Mesenchymal stem cell (in vitro differentiated cells and primary cell): ENCODE measurements around the gene TMX3.

Experiments
- DNase-seq: peaks from one replicate; pipeline ENCODE4 v3.0.0-alpha.2; 2013
- H2AFZ ChIP-seq: one replicate; pipeline ENCODE4 v1.6.1; 2013; ENCODE audit warnings: low read depth, mild to moderate bottlenecking, control low read depth, inconsistent platforms, low read length, moderate library complexity
- H2AK5ac ChIP-seq: 2 replicates; pipeline ENCODE4 v1.6.1; 2013; ENCODE audit warnings: low read length, moderate library complexity, mild to moderate bottlenecking, inconsistent platforms; ENCODE audit not compliant: severe bottlenecking
- H2BK120ac ChIP-seq: one replicate; pipeline ENCODE4 v1.6.1; 2013; ENCODE audit warnings: low read depth, mild to moderate bottlenecking, inconsistent platforms, low read length, moderate library complexity
- H2BK12ac ChIP-seq, 2 experiments: one replicate each; pipeline ENCODE4 v1.6.1; 2013; ENCODE audit warnings: inconsistent platforms in 2 of 2, low read length in 2 of 2, mild to moderate bottlenecking in 2 of 2, moderate library complexity in 2 of 2, control low read depth in 1 of 2
- H2BK15ac ChIP-seq: one replicate; pipeline ENCODE4 v1.6.1; 2013; ENCODE audit warnings: mild to moderate bottlenecking, low read depth, inconsistent platforms; ENCODE audit not compliant: poor library complexity, severe bottlenecking
- H2BK5ac ChIP-seq: 2 replicates; pipeline ENCODE4 v1.6.1; 2013; ENCODE audit warnings: low read depth, mild to moderate bottlenecking, low read length, control low read depth, inconsistent platforms; ENCODE audit not compliant: poor library complexity, severe bottlenecking
- H3K14ac ChIP-seq, 2 experiments: one replicate each; pipeline ENCODE4 v1.6.1; 2013; ENCODE audit warnings: inconsistent platforms in 2 of 2, low read length in 2 of 2, control low read depth in 1 of 2, mild to moderate bottlenecking in 1 of 2, moderate library complexity in 1 of 2
- H3K18ac ChIP-seq, 2 experiments: one replicate each; pipeline ENCODE4 v1.6.1; 2013; ENCODE audit warnings: inconsistent platforms in 2 of 2, low read length in 2 of 2, control low read depth in 1 of 2, low read depth in 1 of 2, mild to moderate bottlenecking in 1 of 2
- H3K23ac ChIP-seq, 2 experiments: one replicate each; pipeline ENCODE4 v1.6.1; 2013; ENCODE audit warnings: inconsistent platforms in 2 of 2, low read length in 2 of 2, mild to moderate bottlenecking in 2 of 2, moderate library complexity in 2 of 2, control low read depth in 1 of 2
- H3K27ac ChIP-seq: 2 replicates; pipeline ENCODE4 v1.5.1; 2013; ENCODE audit warnings: mild to moderate bottlenecking, moderate library complexity, low read length, control low read depth, inconsistent platforms; ENCODE audit not compliant: poor library complexity, severe bottlenecking
- H3K27me3 ChIP-seq, 2 experiments: 2 replicates each; pipeline versions ENCODE4 v1.6.1 to v1.7.0; 2013; ENCODE audit warnings: low read length in 2 of 2, mild to moderate bottlenecking in 2 of 2, moderate library complexity in 2 of 2, control low read depth in 1 of 2, inconsistent platforms in 1 of 2; ENCODE audit not compliant: control insufficient read depth in 1 of 2, insufficient read depth in 1 of 2
- H3K36me3 ChIP-seq, 2 experiments: 2 replicates each; pipeline versions ENCODE4 v1.6.1 to v1.7.0; 2013; ENCODE audit warnings: low read length in 2 of 2, control low read depth in 1 of 2, inconsistent platforms in 1 of 2, low read depth in 1 of 2, mild to moderate bottlenecking in 1 of 2; ENCODE audit not compliant: insufficient read depth in 2 of 2, control insufficient read depth in 1 of 2
- H3K4ac ChIP-seq, 2 experiments: one replicate each; pipeline ENCODE4 v1.6.1; 2013; ENCODE audit warnings: inconsistent platforms in 2 of 2, low read length in 2 of 2, mild to moderate bottlenecking in 2 of 2, moderate library complexity in 2 of 2, control low read depth in 1 of 2, low read depth in 1 of 2
- H3K4me1 ChIP-seq: 2 replicates; pipeline ENCODE4 v1.6.1; 2013; ENCODE audit warnings: low read depth, low read length, control low read depth; ENCODE audit not compliant: control insufficient read depth, insufficient read depth
- H3K4me2 ChIP-seq: 2 replicates; pipeline ENCODE4 v1.6.1; 2013; ENCODE audit warnings: low read length, mild to moderate bottlenecking, inconsistent platforms; ENCODE audit not compliant: poor library complexity, severe bottlenecking
- H3K4me3 ChIP-seq, 2 experiments: 2 replicates each; pipeline versions ENCODE4 v1.5.1 to v1.7.0; 2013; ENCODE audit warnings: low read length in 2 of 2, mild to moderate bottlenecking in 2 of 2, control low read depth in 1 of 2, low read depth in 1 of 2; ENCODE audit not compliant: insufficient read depth in 1 of 2
- H3K79me1 ChIP-seq: replicated peaks from 2 replicates; pipeline ENCODE4 v1.6.1; 2013; ENCODE audit warnings: mild to moderate bottlenecking, control low read depth, low read length, inconsistent platforms; ENCODE audit not compliant: poor library complexity, severe bottlenecking
- H3K9ac ChIP-seq: 2 replicates; pipeline ENCODE4 v1.7.0; 2013; ENCODE audit warnings: mild to moderate bottlenecking, low read length, moderate library complexity
- H3K9me3 ChIP-seq: 2 replicates; pipeline ENCODE4 v1.7.0; 2013; ENCODE audit warnings: mild to moderate bottlenecking, low read length; ENCODE audit not compliant: control insufficient read depth
- H4K8ac ChIP-seq: one replicate; pipeline ENCODE4 v1.6.1; 2013; ENCODE audit warnings: inconsistent platforms, mild to moderate bottlenecking, low read length, moderate library complexity
- H4K91ac ChIP-seq: one replicate; pipeline ENCODE4 v1.6.1; 2013; ENCODE audit warnings: mild to moderate bottlenecking, low read length, inconsistent platforms
- WGBS: methylation state at CpG from one replicate; pipeline ENCODE4 v1.1.7; 2013; ENCODE audit warnings: mixed read lengths; 5-methylcytosine and 5-hydroxymethylcytosine counted together

The TMX3 gene

GRCh38 chr18:68723539-68723938 lies 8.6 kb upstream of the TMX3 start:
- H2BK12ac ChIP-seq, result no peak overlapping the region
- no peak overlapping the region for H2BK120ac ChIP-seq

DNA sequence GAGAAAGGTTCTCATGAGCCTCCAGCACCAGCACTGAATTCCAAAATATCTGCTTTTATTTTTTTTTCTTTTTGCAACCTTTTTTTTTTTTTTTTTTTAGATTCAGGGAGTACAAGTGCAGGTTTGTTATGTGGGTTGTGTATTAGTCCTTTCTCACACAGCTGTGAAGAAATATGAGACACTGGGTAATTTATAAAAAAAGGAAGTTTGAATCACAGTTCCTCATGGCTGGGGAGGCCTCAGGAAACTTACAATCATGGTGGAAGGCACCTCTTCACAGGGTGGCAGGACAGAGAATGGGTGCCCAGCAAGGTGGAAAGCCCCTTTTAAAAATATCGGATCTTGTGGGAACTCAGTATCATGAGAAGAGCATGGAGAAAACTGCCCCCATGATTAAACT lies 7.9 kb upstream of the TMX3 start:
- H3K23ac ChIP-seq, result no peak overlapping the region
- DNase-seq, result no peak
- no peak overlapping the region for H2BK120ac ChIP-seq
- H2BK15ac ChIP-seq, result no peak overlapping the region
- H3K18ac ChIP-seq, result no peak overlapping the region
- no peak overlapping the region for H2AK5ac ChIP-seq
- H3K27ac ChIP-seq, result no peak overlapping the region
- peak overlapping the region; percentile 87 for H3K9ac ChIP-seq
- H4K91ac ChIP-seq, result no peak overlapping the region
- no peaks in the 10 kb centered on the region for H3K36me3 ChIP-seq
- H3K4me2 ChIP-seq, result no peak overlapping the region
- H4K8ac ChIP-seq, result no peak overlapping the region
- no peak overlapping the region for H3K4ac ChIP-seq
- no peak overlapping the region for H2AFZ ChIP-seq
- no peak overlapping the region for H2BK5ac ChIP-seq
- H3K4me3 ChIP-seq, result no peak overlapping the region
- no peak overlapping the region for H2BK12ac ChIP-seq
- H3K14ac ChIP-seq, result no peak overlapping the region
- H3K27me3 ChIP-seq, result no peaks in the 10 kb centered on the region
- no peaks in the 10 kb centered on the region for H3K9me3 ChIP-seq
- 100% methylated on average over 1 of the region's 1 CpG for WGBS
- H3K79me1 ChIP-seq, result no peaks in the 10 kb centered on the region
- no peaks in the 10 kb centered on the region for H3K4me1 ChIP-seq

More at GRCh38 chr18:68723539-68723938, 8.6 kb upstream of the TMX3 start:
- Histone ChIP-seq H3K4me2 (no peak overlapping the region), H2AFZ (no peak overlapping the region), H4K91ac (peak overlapping the region; percentile 11), H3K23ac (no peak overlapping the region), H4K8ac (no peak overlapping the region), H3K36me3 (no peaks in the 10 kb centered on the region), H3K4me1 (no peaks in the 10 kb centered on the region), H3K14ac (no peak overlapping the region), H2BK5ac (no peak overlapping the region), H2AK5ac (no peak overlapping the region), H3K9me3 (no peaks in the 10 kb centered on the region), H2BK15ac (no peak overlapping the region), H3K18ac (no peak overlapping the region), H3K4ac (no peak overlapping the region), H3K27ac (no peak overlapping the region), H3K9ac (no peak overlapping the region), H3K27me3 (no peaks in the 10 kb centered on the region), H3K79me1 (no peaks in the 10 kb centered on the region), H3K4me3 (no peak overlapping the region)
- 98% methylated on average over 3 of the region's 3 CpGs for WGBS
- DNase-seq, result no peak

DNA sequence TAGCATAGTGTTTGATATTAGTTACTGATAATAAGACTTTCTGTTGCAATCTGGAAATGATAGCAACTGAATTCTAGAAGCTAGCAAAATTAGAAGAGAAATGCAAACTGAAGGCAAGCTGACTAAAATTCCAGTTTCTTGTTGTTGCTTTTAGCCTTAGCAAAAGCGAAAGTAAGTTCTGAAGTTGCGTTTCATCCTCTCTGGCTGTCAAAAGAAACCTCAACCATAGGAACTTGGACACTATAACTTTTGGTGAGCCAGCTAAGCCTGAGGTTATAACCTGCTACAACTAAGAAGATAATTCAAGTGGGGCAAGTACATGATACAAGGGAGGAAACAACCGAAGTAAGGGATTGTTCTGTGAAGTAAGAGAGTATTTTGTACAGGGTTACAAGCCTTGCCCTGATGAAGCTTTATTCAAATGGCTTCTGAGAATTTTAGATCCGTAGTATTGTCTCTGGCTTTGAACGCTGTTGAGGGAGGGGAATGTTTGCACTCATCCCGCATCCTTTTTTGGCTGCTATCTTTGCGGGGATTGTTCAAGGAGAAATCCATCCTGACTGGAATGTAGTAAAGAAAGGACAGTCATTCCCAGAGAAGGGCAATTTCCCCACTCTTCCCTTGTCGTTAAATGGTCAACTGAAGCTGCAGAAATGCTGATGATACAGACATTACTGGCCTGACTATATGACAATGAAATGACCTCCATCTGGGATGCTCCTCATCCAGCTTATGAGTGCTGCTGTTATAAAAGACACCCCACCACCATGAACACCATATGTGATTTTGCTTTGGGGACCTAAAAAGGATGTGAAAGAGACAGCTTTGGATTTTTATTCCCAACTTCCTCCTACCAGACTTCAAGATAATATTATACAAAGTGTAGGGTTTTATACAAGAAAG lies 7.0 kb upstream of the TMX3 start:
- Histone ChIP-seq H3K79me1 (no peaks in the 10 kb centered on the region), H2BK120ac (no peak overlapping the region), H3K23ac (no peak overlapping the region), H3K4me1 (no peaks in the 10 kb centered on the region), H2BK5ac (no peak overlapping the region), H2AFZ (no peak overlapping the region), H3K9ac (peak overlapping the region; percentile 87), H4K91ac (no peak overlapping the region), H3K4me2 (no peak overlapping the region), H3K4me3 (peak overlapping the region in 1 of 2 experiments; percentile 77), H3K36me3 (no peaks in the 10 kb centered on the region), H3K27me3 (no peaks in the 10 kb centered on the region), H2BK15ac (no peak overlapping the region), H3K14ac (no peak overlapping the region), H3K9me3 (no peaks in the 10 kb centered on the region), H2BK12ac (no peak overlapping the region), H2AK5ac (no peak overlapping the region), H3K4ac (no peak overlapping the region), H3K27ac (no peak overlapping the region), H4K8ac (no peak overlapping the region), H3K18ac (no peak overlapping the region)
- DNase-seq, result peak; percentile 47
- WGBS, result 95% methylated on average over 8 of the region's 8 CpGs

DNA sequence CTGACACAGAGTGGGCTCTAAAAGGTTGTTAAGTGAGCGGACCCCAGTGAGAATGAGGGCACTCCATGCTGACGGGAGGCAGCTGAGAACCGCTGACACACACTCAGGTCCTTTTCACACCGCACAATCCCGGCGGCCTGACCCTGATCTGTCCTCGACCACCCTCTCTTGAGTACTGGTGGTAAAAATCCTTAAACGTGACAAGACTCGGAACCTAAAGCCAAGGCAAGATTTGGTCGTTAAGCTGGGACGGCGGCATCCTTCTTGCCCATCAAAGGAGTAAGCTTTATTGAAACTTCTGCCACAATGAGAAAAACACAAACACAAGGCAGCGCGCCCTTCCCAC lies 569 bp downstream of the TMX3 start:
- Histone ChIP-seq H3K27me3 (no peaks in the 10 kb centered on the region), H3K23ac (peak overlapping the region in 1 of 2 experiments; percentile 81), H3K4me3 (peak overlapping the region; percentile 96 to 97), H2BK5ac (no peak overlapping the region), H2BK15ac (no peak overlapping the region), H3K4ac (peak overlapping the region; percentile 31 to 95), H4K8ac (peak overlapping the region; percentile 87), H3K9me3 (no peaks in the 10 kb centered on the region), H3K4me2 (peak overlapping the region; percentile 74), H3K9ac (peak overlapping the region; percentile 92), H3K18ac (peak overlapping the region; percentile 94 to 95), H3K27ac (no peak overlapping the region), H2BK120ac (peak overlapping the region; percentile 88), H3K36me3 (peaks cover 10 to 40% of the 10 kb centered on the region in 2 experiments), H4K91ac (peak overlapping the region; percentile 52), H2BK12ac (peak overlapping the region in 1 of 2 experiments; percentile 10), H3K4me1 (peaks cover 4% of the 10 kb centered on the region), H2AFZ (peak overlapping the region; percentile 99), H3K79me1 (peaks cover 18% of the 10 kb centered on the region), H2AK5ac (no peak overlapping the region), H3K14ac (peak overlapping the region in 1 of 2 experiments; percentile 99)
- WGBS, result under 1% methylated on average over 14 of the region's 14 CpGs
- DNase-seq, result peak; percentile 52
